ENCODE measurements around the gene LRMDA. TPM values are rescaled to one million over a fixed set of nuclear protein-coding genes. Genes with fewer than 3 reads are reported as not detected.
A peak's percentile ranks its signal among the peaks of the same experiment; 100 is the strongest.

The LRMDA gene
- total and polyA plus RNA-seq, 2 of the 13 experiments (the other 11 are each of a cell fraction or from before 2014, with no cell fraction given), result 13.4 to 22.0 TPM

DNA sequence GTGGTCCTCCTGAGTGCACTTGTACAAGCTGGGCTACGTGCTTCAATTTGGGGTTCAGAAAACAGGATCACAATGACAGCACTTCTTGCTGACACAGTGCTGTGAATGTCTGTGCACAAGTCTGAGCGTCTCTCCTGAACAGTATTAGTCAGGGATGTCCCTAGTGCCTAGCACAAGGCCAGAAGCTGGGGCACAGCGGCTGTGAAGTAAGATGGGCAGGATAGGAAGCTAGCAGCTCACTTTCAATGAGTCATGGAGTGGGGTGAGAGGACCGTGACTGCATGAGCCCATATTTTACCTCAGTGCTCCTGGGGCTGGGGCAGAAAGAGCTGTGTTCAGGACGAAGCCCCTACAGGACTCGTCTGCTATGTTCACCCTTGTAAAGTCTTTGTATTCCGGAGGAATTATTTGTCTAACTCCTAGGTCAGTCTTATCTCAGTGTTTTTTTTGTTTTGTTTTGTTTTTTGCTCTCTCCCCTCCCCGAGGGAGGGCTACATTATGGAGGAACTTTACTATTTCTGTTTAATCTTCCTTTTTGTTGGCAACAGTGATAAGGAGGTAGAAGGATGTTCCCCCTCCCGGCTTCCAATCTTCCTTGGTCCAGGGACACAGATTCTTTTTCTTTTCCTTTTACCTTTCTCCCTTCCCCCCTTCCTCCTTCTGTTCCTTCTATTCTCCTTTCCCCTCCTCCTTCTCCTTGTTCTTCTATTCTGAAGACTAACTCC, 2.8 kb upstream of the LRMDA start:
- no peak for DNase-seq (ENCODE audit: low spot score)
- Histone ChIP-seq H3K9ac (ENCODE audit: insufficient read depth, low read depth, low read length) (peak overlapping the region; percentile 26; the same call in 1 of the 2 replicates), H4K20me1 (ENCODE audit: insufficient read depth, low read length) (no peaks in the 10 kb centered on the region), H3K36me3 (replicated peaks in 1 of 2; ENCODE audit: control insufficient read depth in 1 of 2, insufficient read depth in 2 of 2, low read length in 2 of 2) (no peaks in the 10 kb centered on the region), H3K4me2 (ENCODE audit: low read depth, low read length) (peak overlapping the region; percentile 54), H3K4me3 (replicated peaks in 1 of 3; ENCODE audit: insufficient read depth in 1 of 3, low read depth in 2 of 3, low read length in 3 of 3) (no peak overlapping the region), H3K9me3 (ENCODE audit: low read length) (no peaks in the 10 kb centered on the region), H2AFZ (ENCODE audit: low read length) (peak overlapping the region; percentile 11), H3K27ac (ENCODE audit: extremely low read length, insufficient read depth, low read length) (no peak overlapping the region), H3K27me3 (ENCODE audit: control insufficient read depth in 1 of 2, insufficient read depth in 2 of 2, low read length in 2 of 2) (no peaks in the 10 kb centered on the region), H3K79me2 (ENCODE audit: insufficient read depth, low read length) (peaks cover 19% of the 10 kb centered on the region), H3K4me1 (ENCODE audit: insufficient read depth, low read length) (peaks cover 66% of the 10 kb centered on the region)
- intact Hi-C loops (cut with micrococcal nuclease; ENCODE audit: unreplicated experiment) (loop anchor here (1.0 kb wide), 1 partner anchor 27 kb away; the partner anchor contains the start of gene ZNF503), in situ Hi-C loops (cut with HindIII; ENCODE audit: extremely low pct_ligation_motif_present, low pct_unique_long_range_greater_than_20kb) (no loop called here)
- 0 out of 3 replicates have a peak, but pooled peaks have one; percentile 2 for ATAC-seq
- 25% methylated on average over 8 of the region's 9 CpGs for WGBS (ENCODE audit: low lambda C conversion rate)
- POLR2A ChIA-PET, result interaction anchor here (1.1 to 12.3 kb wide), 4 partner anchors 12 to 622 kb away, joined by 4 to 219 read pairs (median 13); partner anchors contain the start of gene ZNF503
- BruUV-seq (replicated peaks), result no TSS peak
- CTCF ChIA-PET (ENCODE audit: low intra/inter-chr PET ratio, low total read pairs), result no interaction called here
- peak; percentile 80 for FAIRE-seq
- TF ChIP-seq ETV5 (CRISPR knock-in tag; IDR thresholded peaks at IDR 0.05; ENCODE audit: borderline replicate concordance) (peak; percentile 33; the same call in 1 of the 2 replicates), DR1 (CRISPR knock-in tag; IDR thresholded peaks at IDR 0.05) (no peak), ZBTB46 (CRISPR knock-in tag; IDR thresholded peaks at IDR 0.05; ENCODE audit: borderline replicate concordance) (no peak), MAFK (conservative IDR thresholded peaks at IDR 0.05 in 1 of 2, IDR thresholded peaks at IDR 0.05 in 1 of 2; ENCODE audit: low read length in 2 of 2) (no peak), ZNF687 (CRISPR knock-in tag; IDR thresholded peaks at IDR 0.05) (peak; percentile 23; the same call in 1 of the 2 replicates), DNMT1 (CRISPR knock-in tag; IDR thresholded peaks at IDR 0.05) (no peak), LCORL (IDR thresholded peaks at IDR 0.05) (no peak), LCORL (CRISPR knock-in tag; IDR thresholded peaks at IDR 0.05) (peak; percentile 36; the same call in 1 of the 2 replicates), PCBP2 (optimal IDR thresholded peaks at IDR 0.05; ENCODE audit: low read depth, low read length, poor library complexity, severe bottlenecking) (no peak)
- TF ChIP-seq, protein P1, sequence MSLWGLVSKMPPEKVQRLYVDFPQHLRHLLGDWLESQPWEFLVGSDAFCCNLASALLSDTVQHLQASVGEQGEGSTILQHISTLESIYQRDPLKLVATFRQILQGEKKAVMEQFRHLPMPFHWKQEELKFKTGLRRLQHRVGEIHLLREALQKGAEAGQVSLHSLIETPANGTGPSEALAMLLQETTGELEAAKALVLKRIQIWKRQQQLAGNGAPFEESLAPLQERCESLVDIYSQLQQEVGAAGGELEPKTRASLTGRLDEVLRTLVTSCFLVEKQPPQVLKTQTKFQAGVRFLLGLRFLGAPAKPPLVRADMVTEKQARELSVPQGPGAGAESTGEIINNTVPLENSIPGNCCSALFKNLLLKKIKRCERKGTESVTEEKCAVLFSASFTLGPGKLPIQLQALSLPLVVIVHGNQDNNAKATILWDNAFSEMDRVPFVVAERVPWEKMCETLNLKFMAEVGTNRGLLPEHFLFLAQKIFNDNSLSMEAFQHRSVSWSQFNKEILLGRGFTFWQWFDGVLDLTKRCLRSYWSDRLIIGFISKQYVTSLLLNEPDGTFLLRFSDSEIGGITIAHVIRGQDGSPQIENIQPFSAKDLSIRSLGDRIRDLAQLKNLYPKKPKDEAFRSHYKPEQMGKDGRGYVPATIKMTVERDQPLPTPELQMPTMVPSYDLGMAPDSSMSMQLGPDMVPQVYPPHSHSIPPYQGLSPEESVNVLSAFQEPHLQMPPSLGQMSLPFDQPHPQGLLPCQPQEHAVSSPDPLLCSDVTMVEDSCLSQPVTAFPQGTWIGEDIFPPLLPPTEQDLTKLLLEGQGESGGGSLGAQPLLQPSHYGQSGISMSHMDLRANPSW (CRISPR knock-in tag; IDR thresholded peaks at IDR 0.05; ENCODE audit: borderline replicate concordance), result no peak
- TF ChIP-seq, protein P2, sequence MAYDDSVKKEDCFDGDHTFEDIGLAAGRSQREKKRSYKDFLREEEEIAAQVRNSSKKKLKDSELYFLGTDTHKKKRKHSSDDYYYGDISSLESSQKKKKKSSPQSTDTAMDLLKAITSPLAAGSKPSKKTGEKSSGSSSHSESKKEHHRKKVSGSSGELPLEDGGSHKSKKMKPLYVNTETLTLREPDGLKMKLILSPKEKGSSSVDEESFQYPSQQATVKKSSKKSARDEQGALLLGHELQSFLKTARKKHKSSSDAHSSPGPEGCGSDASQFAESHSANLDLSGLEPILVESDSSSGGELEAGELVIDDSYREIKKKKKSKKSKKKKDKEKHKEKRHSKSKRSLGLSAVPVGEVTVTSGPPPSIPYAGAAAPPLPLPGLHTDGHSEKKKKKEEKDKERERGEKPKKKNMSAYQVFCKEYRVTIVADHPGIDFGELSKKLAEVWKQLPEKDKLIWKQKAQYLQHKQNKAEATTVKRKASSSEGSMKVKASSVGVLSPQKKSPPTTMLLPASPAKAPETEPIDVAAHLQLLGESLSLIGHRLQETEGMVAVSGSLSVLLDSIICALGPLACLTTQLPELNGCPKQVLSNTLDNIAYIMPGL (CRISPR knock-in tag; IDR thresholded peaks at IDR 0.05; ENCODE audit: borderline replicate concordance in 1 of 2, low read depth in 1 of 2), result no peak

All from HepG2 (cell line).